Lung (tissue), 12 donors: ENCODE measurements around the gene BICRAL. TPM values are rescaled to one million over a fixed set of nuclear protein-coding genes. Genes with fewer than 3 reads are reported as not detected.
"Not testable (repeated sequence)": the region's sequence is repeated elsewhere in the genome, so short reads cannot be mapped to it uniquely, and the experiment has no call there.

ENCODE experiments used
- ATAC-seq: fragments of 200-7000 bp; cut with Tn5 transposase; one replicate; pipeline ENCODE4 v1.9.1; 2020; ENCODE audit warnings: moderate number of reproducible peaks; ENCODE audit not compliant: insufficient read depth, low FRiP score
- DNase-seq, 3 donors: peaks; one replicate each; pipeline ENCODE4 v3.0.0-alpha.2; 2013 to 2017
- H3K27ac ChIP-seq, 2 donors: one replicate each; pipeline ENCODE4 v1.5.1; 2013; ENCODE audit warnings: mild to moderate bottlenecking in 2 of 2, moderate library complexity in 2 of 2, control low read depth in 1 of 2, inconsistent platforms in 1 of 2, low read depth in 1 of 2, low read length in 1 of 2
- H3K27me3 ChIP-seq, 3 donors: one replicate each; pipeline ENCODE4 v1.5.1; 2013; ENCODE audit warnings: low read length in 2 of 3; ENCODE audit not compliant: control insufficient read depth in 3 of 3, insufficient read depth in 3 of 3
- H3K36me3 ChIP-seq, 4 donors: one replicate each; pipeline ENCODE4 v1.5.1; 2013; ENCODE audit warnings: low read length in 4 of 4, mild to moderate bottlenecking in 1 of 4, moderate library complexity in 1 of 4; ENCODE audit not compliant: control insufficient read depth in 4 of 4, insufficient read depth in 4 of 4
- H3K4me1 ChIP-seq, 5 donors: one replicate each; pipeline ENCODE4 v1.5.1; 2013; ENCODE audit warnings: low read length in 5 of 5, mild to moderate bottlenecking in 2 of 5, moderate library complexity in 1 of 5; ENCODE audit not compliant: control insufficient read depth in 5 of 5, insufficient read depth in 5 of 5
- H3K4me3 ChIP-seq: one replicate; pipeline ENCODE4 v1.5.1; 2013; ENCODE audit warnings: mild to moderate bottlenecking, control low read depth, moderate library complexity
- H3K9ac ChIP-seq, 2 donors: one replicate each; pipeline ENCODE4 v1.5.1; 2013; ENCODE audit warnings: low read length in 2 of 2, control low read depth in 1 of 2; ENCODE audit not compliant: insufficient read depth in 1 of 2
- H3K9me3 ChIP-seq, 4 donors: one replicate each; pipeline ENCODE4 v1.5.1; 2013; ENCODE audit warnings: low read length in 3 of 4, mild to moderate bottlenecking in 1 of 4, moderate library complexity in 1 of 4; ENCODE audit not compliant: control insufficient read depth in 4 of 4, insufficient read depth in 3 of 4
- CTCF ChIP-seq: IDR thresholded peaks from 2 replicates; pipeline ENCODE4 v1.5.1; 2012; ENCODE audit warnings: mild to moderate bottlenecking; ENCODE audit errors: control extremely low read depth, extremely low read depth
- WGBS, 2 donors: extraction: QIAGEN DNeasy Blood & Tissue Kit; methylation state at CpG; one replicate each; pipeline ENCODE4 v1.1.7; 2013; 5-methylcytosine and 5-hydroxymethylcytosine counted together
- polyA plus RNA-seq, 2 donors: library from polyadenylated mRNA; stranded (reverse); fragments of 200-250 nt; gene quantifications; one replicate each; pipeline ENCODE4 v1.2.1, GENCODE V29; 2013
- total RNA-seq, 2 donors: library from RNA; depleted of rRNA in 1 of 2; stranded (reverse); fragments of >200 nt in 1 of 2; gene quantifications; one replicate each; pipeline ENCODE4 v1.2.1, GENCODE V29; 2014 to 2021
- donor health status: control.
- donor health status: control.
- donor health status: Bipolar disorder and iron deficiency.
- donor health status: healthy.
- donor health status: DM: yes; HTN: yes; CAD: no.

The BICRAL gene
- total and polyA plus RNA-seq, 4 donors: 2.8 to 18.6 (median 10.7) TPM

- H3K4me1 ChIP-seq: peaks cover 0 to 3% (median 0%) of the 10 kb centered on the region in 5 donors
- no peak for TF ChIP-seq CTCF
- H3K27me3 ChIP-seq: no peaks in the 10 kb centered on the region
- H3K9me3 ChIP-seq: no peaks in the 10 kb centered on the region
- peaks cover 0 to 3% (median under 1%) of the 10 kb centered on the region in 4 donors for H3K36me3 ChIP-seq
- H3K27ac ChIP-seq: no peak overlapping the region
- 92 to 99% methylated on average over 4 of the region's 4 CpGs for WGBS, 2 donors
- DNase-seq: no peak
- ATAC-seq: no peak
- no peak overlapping the region for H3K4me3 ChIP-seq
- no peak overlapping the region for H3K9ac ChIP-seq
These were observed 14.3 kb downstream of the BICRAL start for GRCh38 chr6:42796171-42796570.

GRCh38 chr6:42797696-42798095 is 15.8 kb downstream of the BICRAL start:
- not testable (repeated sequence) for H3K9me3 ChIP-seq, H3K36me3 ChIP-seq, H3K4me1 ChIP-seq, H3K27ac ChIP-seq, ATAC-seq, H3K9ac ChIP-seq, H3K27me3 ChIP-seq, H3K4me3 ChIP-seq, DNase-seq
- WGBS, 2 donors: 94 to 100% methylated on average over 3 of the region's 3 CpGs

- TF ChIP-seq CTCF: no peak
- no peaks in the 10 kb centered on the region for H3K27me3 ChIP-seq
- H3K27ac ChIP-seq: no peak overlapping the region
- peaks cover 0 to 7% (median 0%) of the 10 kb centered on the region in 5 donors for H3K4me1 ChIP-seq
- H3K9me3 ChIP-seq: no peaks in the 10 kb centered on the region
- no peak for ATAC-seq
- H3K9ac ChIP-seq: no peak overlapping the region
- DNase-seq: no peak
- WGBS, 2 donors: 96% methylated on average over 7 of the region's 7 CpGs
- H3K4me3 ChIP-seq: no peak overlapping the region
- H3K36me3 ChIP-seq: peaks cover 0 to 2% (median 0%) of the 10 kb centered on the region in 4 donors
These were observed 23.5 kb downstream of the BICRAL start for GRCh38 chr6:42805297-42805861.

DNA sequence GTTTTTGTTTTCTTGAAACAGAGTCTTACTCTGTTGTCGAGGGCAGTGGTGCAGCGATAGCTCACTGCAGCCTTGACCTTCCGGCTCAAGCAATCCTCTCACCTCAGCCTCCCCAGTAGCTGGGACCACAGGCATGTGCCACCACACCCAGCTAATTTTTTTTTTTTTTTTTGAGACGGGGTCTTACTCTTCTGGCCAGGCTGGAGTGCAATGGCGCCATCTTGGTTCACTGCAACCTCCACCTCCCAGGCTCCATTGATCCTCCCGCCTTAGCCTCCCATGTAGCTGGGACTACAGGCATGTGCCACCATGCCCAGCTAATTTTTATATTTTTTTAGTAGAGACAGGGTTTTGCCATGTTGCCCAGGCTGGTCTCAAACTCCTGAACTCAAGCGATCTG is 24.5 kb downstream of the BICRAL start:
- DNase-seq, H3K27ac ChIP-seq, H3K27me3 ChIP-seq, ATAC-seq, H3K36me3 ChIP-seq, H3K4me3 ChIP-seq, H3K9ac ChIP-seq, H3K9me3 ChIP-seq, H3K4me1 ChIP-seq: not testable (repeated sequence)
- 98 to 99% methylated on average over 7 of the region's 7 CpGs for WGBS, 2 donors
